RWPE2 (cell line): ENCODE data around the gene GNMT.

Source experiments
- ATAC-seq: fragments of 200-7000 bp; cut with Tn5 transposase; 3 replicates; pipeline ENCODE4 v1.9.1; 2021; ENCODE audit warnings: low read depth
- DNase-seq: peaks from one replicate; pipeline ENCODE4 v3.0.0-alpha.2; 2020; ENCODE audit warnings: low spot score
- H3K27ac ChIP-seq: fragments of 450-650 bp; 2 replicates; pipeline ENCODE4 v1.5.1; 2017; ENCODE audit warnings: mild to moderate bottlenecking; ENCODE audit not compliant: poor library complexity, severe bottlenecking
- H3K27me3 ChIP-seq: fragments of 250-450 bp; sonication (Bioruptor Pico); 2 replicates; pipeline ENCODE4 v1.5.1; 2021; ENCODE audit warnings: mild to moderate bottlenecking, moderate library complexity; ENCODE audit not compliant: insufficient read depth, poor library complexity, severe bottlenecking
- H3K36me3 ChIP-seq: fragments of 250-450 bp; sonication (Bioruptor Pico); 2 replicates; pipeline ENCODE4 v1.5.1; 2020; ENCODE audit warnings: low read depth, mild to moderate bottlenecking, moderate library complexity
- H3K4me1 ChIP-seq: fragments of 250-450 bp; sonication (Bioruptor Pico); 2 replicates; pipeline ENCODE4 v1.5.1; 2021; ENCODE audit warnings: mild to moderate bottlenecking, moderate library complexity; ENCODE audit not compliant: insufficient read depth, poor library complexity, severe bottlenecking
- H3K4me3 ChIP-seq: fragments of 250-450 bp; sonication (Bioruptor Pico); 2 replicates; pipeline ENCODE4 v1.5.1; 2021; ENCODE audit warnings: mild to moderate bottlenecking, moderate library complexity; ENCODE audit not compliant: severe bottlenecking
- H3K9me3 ChIP-seq: fragments of 250-450 bp; sonication (Bioruptor Pico); 2 replicates; pipeline ENCODE4 v1.5.1; 2021; ENCODE audit warnings: mild to moderate bottlenecking, moderate library complexity; ENCODE audit not compliant: severe bottlenecking
- CTCF ChIP-seq: fragments of 450-650 bp; IDR thresholded peaks from one replicate; pipeline ENCODE4 v1.5.1; 2017; ENCODE audit warnings: mild to moderate bottlenecking, moderate library complexity; ENCODE audit not compliant: poor library complexity, severe bottlenecking

GNMT gene

GRCh38 chr6:42929821-42930360 lies 30.7 kb upstream of the GNMT start:
- ATAC-seq (peak; percentile 3), DNase-seq (no peak)
- H3K27me3 ChIP-seq: no peaks in the 10 kb centered on the region
- no peak for TF ChIP-seq CTCF
- H3K36me3 ChIP-seq: peaks cover 17% of the 10 kb centered on the region
- H3K4me1 ChIP-seq: peaks cover 10% of the 10 kb centered on the region
- H3K4me3 ChIP-seq: peak overlapping the region; percentile 50
- peak overlapping the region; percentile 66 for H3K27ac ChIP-seq
- H3K9me3 ChIP-seq: no peaks in the 10 kb centered on the region

GRCh38 chr6:42932412-42932811 lies 28.1 kb upstream of the GNMT start:
- no peak for DNase-seq
- Histone ChIP-seq H3K27me3 (no peaks in the 10 kb centered on the region), H3K4me3 (no peak overlapping the region), H3K4me1 (peaks cover 10% of the 10 kb centered on the region), H3K9me3 (no peaks in the 10 kb centered on the region), H3K36me3 (peaks cover 30% of the 10 kb centered on the region), H3K27ac (no peak overlapping the region)
- no peak for TF ChIP-seq CTCF
- ATAC-seq: no peak

GRCh38 chr6:42933205-42933604 lies 27.3 kb upstream of the GNMT start:
- no peak for ATAC-seq
- no peak for TF ChIP-seq CTCF
- peaks cover 35% of the 10 kb centered on the region for H3K36me3 ChIP-seq
- no peak overlapping the region for H3K4me3 ChIP-seq
- no peaks in the 10 kb centered on the region for H3K27me3 ChIP-seq
- H3K9me3 ChIP-seq: no peaks in the 10 kb centered on the region
- no peak overlapping the region for H3K27ac ChIP-seq
- no peak for DNase-seq
- peaks cover 9% of the 10 kb centered on the region for H3K4me1 ChIP-seq

GRCh38 chr6:42935322-42935721 lies 25.2 kb upstream of the GNMT start:
- H3K4me1 ChIP-seq: peaks cover 6% of the 10 kb centered on the region
- H3K9me3 ChIP-seq: no peaks in the 10 kb centered on the region
- TF ChIP-seq CTCF: no peak
- DNase-seq: no peak
- H3K27me3 ChIP-seq: no peaks in the 10 kb centered on the region
- no peak overlapping the region for H3K27ac ChIP-seq
- H3K36me3 ChIP-seq: peaks cover 35% of the 10 kb centered on the region
- H3K4me3 ChIP-seq: no peak overlapping the region
- no peak for ATAC-seq

- no peak for DNase-seq
- H3K9me3 ChIP-seq: no peaks in the 10 kb centered on the region
- no peak for TF ChIP-seq CTCF
- peaks cover 36% of the 10 kb centered on the region for H3K36me3 ChIP-seq
- no peak overlapping the region for H3K4me3 ChIP-seq
- ATAC-seq: no peak
- peaks cover 6% of the 10 kb centered on the region for H3K4me1 ChIP-seq
- H3K27me3 ChIP-seq: no peaks in the 10 kb centered on the region
- no peak overlapping the region for H3K27ac ChIP-seq
Observed at GRCh38 chr6:42936398-42936797, 24.2 kb upstream of the GNMT start.
